ENCODE measurements around the gene ANKRD28.

ANKRD28 gene

GRCh38 chr3:15676259-15676658, 121.5 kb downstream of the ANKRD28 start:
- Histone ChIP-seq H4K20me1 (ENCODE audit: insufficient read depth, low read length) (no peaks in the 10 kb centered on the region), H3K9me2 (replicated peaks; ENCODE audit: insufficient read depth, low read length) (no peaks in the 10 kb centered on the region), H3K27ac (ENCODE audit: low read length) (no peak overlapping the region), H3K4me1 (ENCODE audit: low read length) (no peaks in the 10 kb centered on the region), H2AFZ (ENCODE audit: low read length) (no peak overlapping the region), H3K36me3 (replicated peaks; ENCODE audit: insufficient read depth, low read length) (peaks cover 12% of the 10 kb centered on the region; the same call in 1 of the 2 replicates), H3K27me3 (replicated peaks; ENCODE audit: insufficient read depth, low read length) (no peaks in the 10 kb centered on the region), H3K4me3 (ENCODE audit: low read length) (no peak overlapping the region), H3K9ac (ENCODE audit: low read length) (no peak overlapping the region), H3K79me2 (ENCODE audit: low read length) (no peaks in the 10 kb centered on the region), H3K9me3 (replicated peaks; ENCODE audit: insufficient read depth, low read length) (no peaks in the 10 kb centered on the region), H3F3A (ENCODE audit: insufficient read depth, low read length) (no peaks in the 10 kb centered on the region), H3K4me2 (ENCODE audit: low read depth, low read length) (no peak overlapping the region)
- DNase-seq = no peak
- TF ChIP-seq CTCF (IDR thresholded peaks at IDR 0.05; ENCODE audit: low read length) (no peak), EZH2phosphoT487 (IDR thresholded peaks at IDR 0.05; ENCODE audit: low read length) (no peak), EZH2 (optimal IDR thresholded peaks at IDR 0.05; ENCODE audit: low read depth, low read length) (no peak)

- Histone ChIP-seq H3K27ac (ENCODE audit: low read length) (no peak overlapping the region), H2AFZ (ENCODE audit: low read length) (no peak overlapping the region), H3K36me3 (replicated peaks; ENCODE audit: insufficient read depth, low read length) (peaks cover 22% of the 10 kb centered on the region; the same call in 1 of the 2 replicates), H3K4me3 (ENCODE audit: low read length) (no peak overlapping the region), H3K4me2 (ENCODE audit: low read depth, low read length) (no peak overlapping the region), H4K20me1 (ENCODE audit: insufficient read depth, low read length) (no peaks in the 10 kb centered on the region), H3K9me3 (replicated peaks; ENCODE audit: insufficient read depth, low read length) (no peaks in the 10 kb centered on the region), H3K79me2 (ENCODE audit: low read length) (no peaks in the 10 kb centered on the region), H3K9me2 (replicated peaks; ENCODE audit: insufficient read depth, low read length) (no peaks in the 10 kb centered on the region), H3F3A (ENCODE audit: insufficient read depth, low read length) (no peaks in the 10 kb centered on the region), H3K4me1 (ENCODE audit: low read length) (no peaks in the 10 kb centered on the region), H3K9ac (ENCODE audit: low read length) (no peak overlapping the region), H3K27me3 (replicated peaks; ENCODE audit: insufficient read depth, low read length) (no peaks in the 10 kb centered on the region)
- no peak for DNase-seq
- no peak for TF ChIP-seq EZH2 (optimal IDR thresholded peaks at IDR 0.05; ENCODE audit: low read depth, low read length)
- TF ChIP-seq EZH2phosphoT487 (IDR thresholded peaks at IDR 0.05; ENCODE audit: low read length) = no peak
- no peak for TF ChIP-seq CTCF (IDR thresholded peaks at IDR 0.05; ENCODE audit: low read length)
These were observed 124.2 kb downstream of the ANKRD28 start for GRCh38 chr3:15673536-15673935.

GRCh38 chr3:15667484-15667883, 130.3 kb downstream of the ANKRD28 start:
- Histone ChIP-seq H3F3A (ENCODE audit: insufficient read depth, low read length) (no peaks in the 10 kb centered on the region), H3K9ac (ENCODE audit: low read length) (no peak overlapping the region)
- no peak for DNase-seq

More at GRCh38 chr3:15667484-15667883, 130.3 kb downstream of the ANKRD28 start:
- Histone ChIP-seq H3K4me1 (ENCODE audit: low read length) (no peaks in the 10 kb centered on the region), H3K4me2 (ENCODE audit: low read depth, low read length) (no peak overlapping the region), H2AFZ (ENCODE audit: low read length) (no peak overlapping the region), H3K9me3 (replicated peaks; ENCODE audit: insufficient read depth, low read length) (no peaks in the 10 kb centered on the region), H3K4me3 (ENCODE audit: low read length) (no peak overlapping the region), H3K36me3 (replicated peaks; ENCODE audit: insufficient read depth, low read length) (peaks cover 10% of the 10 kb centered on the region; the same call in 1 of the 2 replicates), H3K79me2 (ENCODE audit: low read length) (no peaks in the 10 kb centered on the region), H3K27me3 (replicated peaks; ENCODE audit: insufficient read depth, low read length) (no peaks in the 10 kb centered on the region), H3K9me2 (replicated peaks; ENCODE audit: insufficient read depth, low read length) (no peaks in the 10 kb centered on the region), H4K20me1 (ENCODE audit: insufficient read depth, low read length) (no peaks in the 10 kb centered on the region), H3K27ac (ENCODE audit: low read length) (no peak overlapping the region)
- TF ChIP-seq CTCF (IDR thresholded peaks at IDR 0.05; ENCODE audit: low read length) (no peak), EZH2 (optimal IDR thresholded peaks at IDR 0.05; ENCODE audit: low read depth, low read length) (no peak), EZH2phosphoT487 (IDR thresholded peaks at IDR 0.05; ENCODE audit: low read length) (no peak)
